NCI-H460 (cell line): ENCODE results near the gene CNTD1. TPM values are rescaled to one million over a fixed set of nuclear protein-coding genes. Genes with fewer than 3 reads are reported as not detected.
A peak's percentile ranks its signal among the peaks of the same experiment; 100 is the strongest.
"Not testable (repeated sequence)": the region's sequence is repeated elsewhere in the genome, so short reads cannot be mapped to it uniquely, and the experiment has no call there.

Experiments used
- DNase-seq: peaks from one replicate; pipeline ENCODE4 v3.0.0-alpha.2; 2016; ENCODE audit warnings: low read depth; ENCODE audit errors: extremely low read depth
- polyA plus RNA-seq: library from polyadenylated mRNA; depleted of rRNA; stranded (reverse); fragments of >200 nt; gene quantifications from 2 replicates; pipeline ENCODE4 v1.2.3, GENCODE V29; 2014; cell fraction: nucleus; rRNA removed
- total RNA-seq: library from RNA; depleted of rRNA; stranded (reverse); fragments of >200 nt; shearing (Covaris generic); gene quantifications from 2 replicates; pipeline ENCODE4 v1.2.3, GENCODE V29; 2014; rRNA removed

Gene CNTD1, protein sequence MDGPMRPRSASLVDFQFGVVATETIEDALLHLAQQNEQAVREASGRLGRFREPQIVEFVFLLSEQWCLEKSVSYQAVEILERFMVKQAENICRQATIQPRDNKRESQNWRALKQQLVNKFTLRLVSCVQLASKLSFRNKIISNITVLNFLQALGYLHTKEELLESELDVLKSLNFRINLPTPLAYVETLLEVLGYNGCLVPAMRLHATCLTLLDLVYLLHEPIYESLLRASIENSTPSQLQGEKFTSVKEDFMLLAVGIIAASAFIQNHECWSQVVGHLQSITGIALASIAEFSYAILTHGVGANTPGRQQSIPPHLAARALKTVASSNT
- total RNA-seq = 0.17 and 0.98 TPM in 2 replicates
- polyA plus RNA-seq = not detected in 2 replicates

- DNase-seq = peak; percentile 84
These were observed at the start of gene CNTD1, which contains the start of gene COA3 for GRCh38 chr17:42798383-42799380. Gene CNTD1, plus strand, starts transcription at chr17:42798861. Its CDS starts 207 bp downstream, at chr17:42799068. Gene COA3, minus strand, starts transcription at chr17:42798704. Its CDS starts 23 bp downstream, at chr17:42798681.

GRCh38 chr17:42748908-42749798 lies 49.5 kb upstream of the CNTD1 start:
- DNase-seq = no peak

GRCh38 chr17:42750739-42751344 lies 47.8 kb upstream of the CNTD1 start:
- no peak for DNase-seq

DNA sequence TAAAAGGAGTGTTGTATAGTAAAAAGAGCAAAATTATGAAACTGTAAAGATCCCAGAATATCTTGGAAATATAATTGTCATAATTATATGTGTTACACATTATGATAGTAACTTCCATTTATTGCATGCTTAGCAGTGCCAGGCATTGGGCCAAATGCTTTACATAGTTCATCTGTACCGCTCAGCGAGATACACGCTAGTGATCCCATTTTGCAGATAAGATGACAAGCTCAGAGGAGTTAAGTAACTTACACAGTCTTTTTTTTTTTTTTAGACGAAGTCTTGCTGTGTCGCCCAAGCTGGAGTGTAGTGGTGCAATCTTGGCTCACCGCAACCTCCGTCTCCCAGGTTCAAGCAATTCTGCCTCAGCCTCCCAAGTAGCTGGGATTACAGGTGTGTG lies 47.0 kb upstream of the CNTD1 start:
- DNase-seq = no peak

- no peak for DNase-seq
These were observed 43.9 kb upstream of the CNTD1 start for GRCh38 chr17:42754782-42755181.

- DNase-seq = no peak
These were observed 38.5 kb upstream of the CNTD1 start for GRCh38 chr17:42759982-42760651.

DNA sequence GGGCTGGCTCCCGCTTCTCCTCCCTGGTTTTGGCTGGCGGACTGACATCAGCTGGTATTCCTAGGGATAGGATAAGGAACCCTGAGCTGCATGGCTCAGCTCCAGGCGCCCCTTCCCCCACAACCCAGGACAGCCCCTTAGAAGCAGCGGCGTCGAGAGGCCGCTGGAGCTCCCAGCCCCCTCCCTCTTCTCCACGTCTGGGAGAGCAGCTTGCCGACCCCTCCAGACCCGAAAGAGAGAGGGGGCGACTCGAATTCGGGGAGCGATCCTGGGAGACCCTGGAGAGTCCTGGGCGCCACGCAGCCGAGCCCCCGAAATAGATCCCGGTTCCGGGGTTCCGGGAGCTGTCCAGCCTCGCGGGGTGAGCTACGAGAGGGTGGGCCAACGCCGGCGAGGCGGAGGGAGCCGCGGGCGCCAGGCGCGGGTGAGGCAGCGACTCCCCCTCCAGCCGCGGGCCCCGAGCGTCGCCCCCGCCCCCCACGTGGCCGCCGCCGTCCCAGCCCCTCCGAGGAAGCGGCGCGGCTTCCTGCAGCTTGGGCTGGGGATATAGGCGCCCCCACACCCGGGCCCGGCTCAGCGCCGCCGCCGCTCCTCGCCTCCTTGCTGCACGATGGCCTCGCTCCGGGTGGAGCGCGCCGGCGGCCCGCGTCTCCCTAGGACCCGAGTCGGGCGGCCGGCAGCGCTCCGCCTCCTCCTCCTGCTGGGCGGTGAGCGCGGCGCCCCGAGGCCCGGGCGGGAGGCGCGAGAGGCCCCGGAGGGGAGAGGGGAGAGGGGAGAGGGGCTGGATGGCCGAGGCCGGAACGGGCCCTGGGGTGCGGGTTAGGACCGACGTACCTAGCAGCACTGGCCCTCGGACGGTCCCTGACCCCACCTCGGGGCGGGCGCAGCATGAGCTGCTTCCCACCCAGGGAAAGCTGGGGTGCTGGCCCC lies 37.7 kb upstream of the CNTD1 start, which contains the start of gene RAMP2:
Gene RAMP2, plus strand, starts transcription at position 576 of the 930 bp plus-strand sequence. Its CDS starts 35 bp downstream, at position 611.
- DNase-seq = no peak

DNA sequence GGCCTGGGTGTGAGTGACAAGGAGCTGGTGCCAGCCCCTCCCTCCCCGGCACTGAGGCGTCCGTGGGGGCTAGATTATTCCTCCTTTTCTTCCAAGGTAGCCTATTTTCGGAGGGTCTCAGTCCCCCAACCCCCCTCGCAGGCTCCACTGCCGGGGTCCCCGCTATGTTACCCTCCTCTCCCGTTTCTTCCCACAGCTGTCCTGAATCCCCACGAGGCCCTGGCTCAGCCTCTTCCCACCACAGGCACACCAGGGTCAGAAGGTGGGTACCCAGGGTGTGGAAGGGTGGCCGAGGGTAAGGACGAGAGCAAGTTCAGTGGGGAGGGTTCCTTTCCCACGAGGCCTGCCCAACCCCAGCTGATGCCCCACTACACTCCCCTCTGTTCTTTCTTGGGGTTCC lies 37.0 kb upstream of the CNTD1 start:
- no peak for DNase-seq

DNA sequence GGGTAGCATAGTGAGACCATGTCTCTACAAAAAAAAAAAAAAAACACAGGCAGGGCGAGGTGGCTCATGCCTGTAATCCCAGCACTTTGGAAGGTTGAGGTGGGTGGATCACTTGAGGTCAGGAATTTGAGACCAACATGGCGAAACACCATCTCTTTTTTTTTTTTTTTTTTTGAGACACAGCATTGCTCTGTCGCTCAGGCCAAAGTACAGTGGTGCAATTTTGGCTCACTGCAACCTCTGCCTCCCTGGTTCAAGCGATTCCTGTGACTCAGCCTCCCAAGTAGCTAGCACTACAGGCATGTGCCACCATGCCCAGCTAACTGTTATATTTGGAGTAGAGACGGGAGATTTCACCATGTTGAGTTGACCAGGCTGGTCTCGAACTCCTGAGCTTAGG lies 32.5 kb upstream of the CNTD1 start:
- no peak for DNase-seq

DNA sequence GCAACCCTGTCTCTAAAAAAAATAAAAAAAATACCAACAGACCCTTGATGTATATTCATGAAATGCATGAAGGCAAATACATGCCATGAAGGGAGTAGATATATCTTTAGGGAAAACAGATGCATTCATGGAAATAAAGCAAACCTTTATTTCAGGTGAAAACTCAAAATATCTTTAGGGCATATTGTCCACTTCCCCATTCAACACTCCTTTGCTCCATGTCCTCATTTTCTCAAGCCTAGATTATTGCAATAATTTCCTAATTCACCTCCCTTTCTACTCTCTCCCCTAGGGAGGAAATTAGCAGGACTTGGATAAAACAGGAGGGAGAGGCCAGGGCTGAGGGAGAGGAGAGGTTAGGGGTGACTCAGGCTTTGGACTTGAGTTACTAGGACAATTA lies 31.1 kb upstream of the CNTD1 start:
- no peak for DNase-seq

DNA sequence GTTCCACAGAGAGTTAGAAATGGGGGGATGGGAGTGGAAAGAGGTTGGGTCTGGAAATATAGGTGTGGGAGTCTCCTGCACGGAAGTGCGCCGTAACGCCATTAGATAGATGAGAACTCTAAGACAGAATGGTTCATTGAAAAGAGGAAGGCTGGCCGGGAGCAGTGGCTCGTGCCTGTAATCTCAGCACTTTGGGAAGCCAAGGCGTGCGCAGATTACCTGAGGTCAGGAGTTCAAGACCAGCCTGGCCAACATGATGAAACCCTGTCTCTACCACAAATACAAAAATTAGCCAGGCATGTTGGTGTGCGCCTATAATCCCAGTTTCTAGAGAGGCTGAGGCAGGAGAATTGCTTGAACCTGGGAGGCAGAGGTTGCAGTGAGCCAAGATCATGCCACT lies 30.7 kb upstream of the CNTD1 start:
- DNase-seq = not testable (repeated sequence)

DNA sequence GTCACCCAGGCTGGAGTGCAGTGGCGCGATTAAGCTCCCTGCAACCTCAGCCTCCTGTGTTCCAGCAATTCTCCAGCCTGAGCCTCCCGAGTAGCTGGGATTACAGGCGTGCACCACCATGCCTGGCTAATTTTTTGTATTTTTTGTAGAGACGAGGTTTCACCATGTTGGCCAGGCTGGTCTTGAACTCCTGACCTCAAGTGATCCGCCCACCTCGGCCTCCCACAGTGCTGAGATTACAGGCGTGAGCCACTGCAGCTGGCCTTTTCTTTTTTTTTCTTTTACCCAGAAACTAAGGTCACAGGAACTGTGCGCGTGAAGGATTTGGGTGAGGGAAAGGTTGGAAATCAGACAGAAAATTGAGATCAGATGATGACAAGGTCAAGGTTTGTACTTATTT lies 28.7 kb upstream of the CNTD1 start:
- not testable (repeated sequence) for DNase-seq

DNA sequence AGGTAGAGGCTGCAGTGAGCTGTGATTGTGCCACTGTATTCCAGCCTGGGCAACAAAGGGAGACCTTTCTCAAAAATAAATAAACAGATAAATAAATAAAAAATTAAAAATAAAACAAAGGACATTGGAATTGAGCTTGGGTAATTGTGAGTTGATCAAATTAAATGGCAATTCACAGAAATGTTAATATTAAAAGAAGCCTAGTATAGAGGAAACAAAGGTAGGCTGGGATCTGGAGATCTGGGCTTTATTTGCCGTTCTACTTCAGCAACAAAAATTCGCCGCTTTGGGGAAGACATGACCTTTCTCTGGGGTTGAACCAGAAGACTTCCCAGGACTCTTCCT lies 25.7 kb upstream of the CNTD1 start:
- no peak for DNase-seq

- DNase-seq = peak; percentile 79
These were observed 25.2 kb upstream of the CNTD1 start, which contains the start of gene VPS25 for GRCh38 chr17:42773290-42774035. Gene VPS25, plus strand, starts transcription at chr17:42773449. Its CDS starts 27 bp downstream, at chr17:42773476.

GRCh38 chr17:42774066-42774745 lies 24.5 kb upstream of the CNTD1 start:
- DNase-seq = no peak

GRCh38 chr17:42775534-42776098 lies 23.0 kb upstream of the CNTD1 start:
- DNase-seq = no peak
